ENCODE results near the gene ZNF629. TPM values are rescaled to one million over a fixed set of nuclear protein-coding genes. Genes with fewer than 3 reads are reported as not detected.
"Not testable (repeated sequence)": the region's sequence is repeated elsewhere in the genome, so short reads cannot be mapped to it uniquely, and the experiment has no call there.

Gene ZNF629
- polyA plus RNA-seq, 1 donor from 2014 or later = 10.4 TPM

DNA sequence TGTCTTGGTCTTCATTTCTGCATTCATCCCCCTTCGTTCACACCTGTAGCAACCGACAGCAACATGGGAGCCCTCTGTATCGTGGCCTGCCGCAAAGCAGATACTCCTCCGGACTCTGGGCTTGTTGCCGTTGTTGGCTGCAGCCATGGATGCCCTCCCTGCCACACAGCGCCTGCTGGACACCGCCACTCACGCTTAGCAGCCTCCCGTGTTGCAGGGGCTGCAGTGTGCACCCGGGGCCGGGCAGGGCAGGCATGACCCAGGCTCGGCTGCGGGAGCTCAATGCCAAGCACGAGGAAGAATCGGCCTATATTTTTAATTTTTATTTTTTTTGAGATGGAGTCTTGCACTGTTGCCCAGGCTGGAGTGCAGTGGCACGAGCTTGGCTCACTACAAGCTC is 34.9 kb upstream of the ZNF629 start:
- Histone ChIP-seq H4K20me1 (ENCODE audit: insufficient read depth) (no peaks in the 10 kb centered on the region), H3K27me3 (ENCODE audit: insufficient read depth, low read depth, low read length) (no peaks in the 10 kb centered on the region), H3F3A (ENCODE audit: insufficient read depth, low read length, poor library complexity, severe bottlenecking) (no peaks in the 10 kb centered on the region), H3K27ac (ENCODE audit: low read length) (no peak overlapping the region), H3K36me3 (ENCODE audit: insufficient read depth, low read length) (no peaks in the 10 kb centered on the region), H3K9me3 (ENCODE audit: low read length) (no peaks in the 10 kb centered on the region), H3K9me2 (ENCODE audit: insufficient read depth, low read length) (no peaks in the 10 kb centered on the region), H2AFZ (ENCODE audit: low read depth, low read length) (no peak overlapping the region), H3K79me2 (replicated peaks; ENCODE audit: insufficient read depth, low read length) (no peaks in the 10 kb centered on the region), H3K4me3 (ENCODE audit: low read length) (no peak overlapping the region), H3K9ac (ENCODE audit: low read length) (no peak overlapping the region), H3K4me2 (ENCODE audit: low read length) (no peak overlapping the region)
- TF ChIP-seq RAD21 (conservative IDR thresholded peaks at IDR 0.05) = no peak
- TF ChIP-seq MXI1 (conservative IDR thresholded peaks at IDR 0.05; ENCODE audit: poor library complexity, severe bottlenecking) = no peak
- TF ChIP-seq TAF1 (IDR thresholded peaks at IDR 0.05; ENCODE audit: low read depth) = no peak
- TF ChIP-seq SMC3 (conservative IDR thresholded peaks at IDR 0.05; ENCODE audit: poor library complexity) = no peak
- TF ChIP-seq, protein P1, sequence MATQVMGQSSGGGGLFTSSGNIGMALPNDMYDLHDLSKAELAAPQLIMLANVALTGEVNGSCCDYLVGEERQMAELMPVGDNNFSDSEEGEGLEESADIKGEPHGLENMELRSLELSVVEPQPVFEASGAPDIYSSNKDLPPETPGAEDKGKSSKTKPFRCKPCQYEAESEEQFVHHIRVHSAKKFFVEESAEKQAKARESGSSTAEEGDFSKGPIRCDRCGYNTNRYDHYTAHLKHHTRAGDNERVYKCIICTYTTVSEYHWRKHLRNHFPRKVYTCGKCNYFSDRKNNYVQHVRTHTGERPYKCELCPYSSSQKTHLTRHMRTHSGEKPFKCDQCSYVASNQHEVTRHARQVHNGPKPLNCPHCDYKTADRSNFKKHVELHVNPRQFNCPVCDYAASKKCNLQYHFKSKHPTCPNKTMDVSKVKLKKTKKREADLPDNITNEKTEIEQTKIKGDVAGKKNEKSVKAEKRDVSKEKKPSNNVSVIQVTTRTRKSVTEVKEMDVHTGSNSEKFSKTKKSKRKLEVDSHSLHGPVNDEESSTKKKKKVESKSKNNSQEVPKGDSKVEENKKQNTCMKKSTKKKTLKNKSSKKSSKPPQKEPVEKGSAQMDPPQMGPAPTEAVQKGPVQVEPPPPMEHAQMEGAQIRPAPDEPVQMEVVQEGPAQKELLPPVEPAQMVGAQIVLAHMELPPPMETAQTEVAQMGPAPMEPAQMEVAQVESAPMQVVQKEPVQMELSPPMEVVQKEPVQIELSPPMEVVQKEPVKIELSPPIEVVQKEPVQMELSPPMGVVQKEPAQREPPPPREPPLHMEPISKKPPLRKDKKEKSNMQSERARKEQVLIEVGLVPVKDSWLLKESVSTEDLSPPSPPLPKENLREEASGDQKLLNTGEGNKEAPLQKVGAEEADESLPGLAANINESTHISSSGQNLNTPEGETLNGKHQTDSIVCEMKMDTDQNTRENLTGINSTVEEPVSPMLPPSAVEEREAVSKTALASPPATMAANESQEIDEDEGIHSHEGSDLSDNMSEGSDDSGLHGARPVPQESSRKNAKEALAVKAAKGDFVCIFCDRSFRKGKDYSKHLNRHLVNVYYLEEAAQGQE (IDR thresholded peaks at IDR 0.05; ENCODE audit: borderline replicate concordance) = no peak
- no peak for TF ChIP-seq POLR2AphosphoS5 (IDR thresholded peaks at IDR 0.05)
- no peak for TF ChIP-seq EZH2 (IDR thresholded peaks at IDR 0.05; ENCODE audit: borderline replicate concordance, insufficient read depth, low read length, poor library complexity, severe bottlenecking)
- no peak for TF ChIP-seq EP300 (conservative IDR thresholded peaks at IDR 0.05; ENCODE audit: poor library complexity, severe bottlenecking)
- TF ChIP-seq, protein P2, sequence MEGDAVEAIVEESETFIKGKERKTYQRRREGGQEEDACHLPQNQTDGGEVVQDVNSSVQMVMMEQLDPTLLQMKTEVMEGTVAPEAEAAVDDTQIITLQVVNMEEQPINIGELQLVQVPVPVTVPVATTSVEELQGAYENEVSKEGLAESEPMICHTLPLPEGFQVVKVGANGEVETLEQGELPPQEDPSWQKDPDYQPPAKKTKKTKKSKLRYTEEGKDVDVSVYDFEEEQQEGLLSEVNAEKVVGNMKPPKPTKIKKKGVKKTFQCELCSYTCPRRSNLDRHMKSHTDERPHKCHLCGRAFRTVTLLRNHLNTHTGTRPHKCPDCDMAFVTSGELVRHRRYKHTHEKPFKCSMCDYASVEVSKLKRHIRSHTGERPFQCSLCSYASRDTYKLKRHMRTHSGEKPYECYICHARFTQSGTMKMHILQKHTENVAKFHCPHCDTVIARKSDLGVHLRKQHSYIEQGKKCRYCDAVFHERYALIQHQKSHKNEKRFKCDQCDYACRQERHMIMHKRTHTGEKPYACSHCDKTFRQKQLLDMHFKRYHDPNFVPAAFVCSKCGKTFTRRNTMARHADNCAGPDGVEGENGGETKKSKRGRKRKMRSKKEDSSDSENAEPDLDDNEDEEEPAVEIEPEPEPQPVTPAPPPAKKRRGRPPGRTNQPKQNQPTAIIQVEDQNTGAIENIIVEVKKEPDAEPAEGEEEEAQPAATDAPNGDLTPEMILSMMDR (IDR thresholded peaks at IDR 0.05; ENCODE audit: poor library complexity, severe bottlenecking) = no peak

DNA sequence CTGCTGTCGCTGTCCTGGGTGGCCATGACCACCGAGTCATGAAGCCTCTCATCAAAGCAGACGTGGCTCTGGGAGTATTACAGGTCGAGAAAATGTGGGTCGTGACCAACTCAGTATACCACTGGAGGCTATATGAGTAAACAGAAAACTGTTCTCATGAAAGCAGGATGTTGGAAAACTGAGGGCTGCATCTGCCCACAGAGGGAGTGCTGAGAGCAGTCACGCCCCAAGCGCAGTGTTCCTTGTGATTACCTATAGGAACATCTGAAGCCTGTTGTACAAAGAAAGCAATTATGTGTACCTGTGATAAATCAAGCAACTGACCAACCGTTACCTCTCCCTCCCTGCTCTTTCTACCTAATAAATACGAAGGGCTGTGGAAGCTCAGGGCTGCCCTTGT is 34.4 kb upstream of the ZNF629 start:
- not testable (repeated sequence) for H3K4me3 ChIP-seq (ENCODE audit: low read length); H3K9me3 ChIP-seq (ENCODE audit: low read length); H3K27me3 ChIP-seq (ENCODE audit: insufficient read depth, low read depth, low read length); H2AFZ ChIP-seq (ENCODE audit: low read depth, low read length); H3F3A ChIP-seq (ENCODE audit: insufficient read depth, low read length, poor library complexity, severe bottlenecking); H3K79me2 ChIP-seq (replicated peaks; ENCODE audit: insufficient read depth, low read length); H3K4me2 ChIP-seq (ENCODE audit: low read length); H3K9ac ChIP-seq (ENCODE audit: low read length); H4K20me1 ChIP-seq (ENCODE audit: insufficient read depth); H3K36me3 ChIP-seq (ENCODE audit: insufficient read depth, low read length); H3K9me2 ChIP-seq (ENCODE audit: insufficient read depth, low read length); H3K27ac ChIP-seq (ENCODE audit: low read length)

DNA sequence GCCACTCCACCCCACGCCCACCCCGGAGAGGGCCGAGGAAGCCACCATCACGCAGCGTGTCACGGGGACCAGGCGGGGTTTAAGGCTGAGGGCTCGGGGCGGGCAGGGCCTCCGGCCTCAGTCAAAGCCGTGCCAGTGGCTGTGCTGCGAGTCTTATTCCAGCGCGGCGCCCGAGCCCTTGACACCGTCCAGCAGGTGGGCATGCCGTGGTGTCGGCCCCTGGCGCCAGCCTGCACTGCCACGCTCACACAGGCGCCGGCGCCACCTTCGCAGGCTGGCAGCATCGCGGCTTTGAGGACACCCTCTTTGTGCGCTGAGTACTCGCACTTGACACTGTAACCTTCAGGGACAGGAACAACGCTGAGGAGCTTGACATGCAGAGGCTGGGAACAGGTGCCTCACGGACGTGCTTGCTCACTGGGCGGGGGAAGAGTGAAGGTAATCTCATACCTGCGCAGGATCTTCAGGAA is 34.0 kb upstream of the ZNF629 start:
- TF ChIP-seq, protein P1 (IDR thresholded peaks at IDR 0.05; ENCODE audit: borderline replicate concordance) = no peak
- TF ChIP-seq EZH2 (IDR thresholded peaks at IDR 0.05; ENCODE audit: borderline replicate concordance, insufficient read depth, low read length, poor library complexity, severe bottlenecking) = no peak
- TF ChIP-seq EP300 (conservative IDR thresholded peaks at IDR 0.05; ENCODE audit: poor library complexity, severe bottlenecking) = no peak
- no peak for TF ChIP-seq SMC3 (conservative IDR thresholded peaks at IDR 0.05; ENCODE audit: poor library complexity)
- TF ChIP-seq RAD21 (conservative IDR thresholded peaks at IDR 0.05) = no peak
- no peak for TF ChIP-seq POLR2AphosphoS5 (IDR thresholded peaks at IDR 0.05)
- no peak for TF ChIP-seq TAF1 (IDR thresholded peaks at IDR 0.05; ENCODE audit: low read depth)
- TF ChIP-seq MXI1 (conservative IDR thresholded peaks at IDR 0.05; ENCODE audit: poor library complexity, severe bottlenecking) = no peak
- TF ChIP-seq, protein P2 (IDR thresholded peaks at IDR 0.05; ENCODE audit: poor library complexity, severe bottlenecking) = no peak
- Histone ChIP-seq H3K4me2 (ENCODE audit: low read length) (no peak overlapping the region), H2AFZ (ENCODE audit: low read depth, low read length) (no peak overlapping the region), H3K27me3 (ENCODE audit: insufficient read depth, low read depth, low read length) (no peaks in the 10 kb centered on the region), H3F3A (ENCODE audit: insufficient read depth, low read length, poor library complexity, severe bottlenecking) (no peaks in the 10 kb centered on the region), H3K9me2 (ENCODE audit: insufficient read depth, low read length) (no peaks in the 10 kb centered on the region), H3K9ac (ENCODE audit: low read length) (no peak overlapping the region), H3K9me3 (ENCODE audit: low read length) (no peaks in the 10 kb centered on the region), H4K20me1 (ENCODE audit: insufficient read depth) (no peaks in the 10 kb centered on the region), H3K4me3 (ENCODE audit: low read length) (no peak overlapping the region), H3K27ac (ENCODE audit: low read length) (no peak overlapping the region), H3K79me2 (replicated peaks; ENCODE audit: insufficient read depth, low read length) (no peaks in the 10 kb centered on the region), H3K36me3 (ENCODE audit: insufficient read depth, low read length) (no peaks in the 10 kb centered on the region)
